ENCODE measurements around the gene TREML2.

DNA sequence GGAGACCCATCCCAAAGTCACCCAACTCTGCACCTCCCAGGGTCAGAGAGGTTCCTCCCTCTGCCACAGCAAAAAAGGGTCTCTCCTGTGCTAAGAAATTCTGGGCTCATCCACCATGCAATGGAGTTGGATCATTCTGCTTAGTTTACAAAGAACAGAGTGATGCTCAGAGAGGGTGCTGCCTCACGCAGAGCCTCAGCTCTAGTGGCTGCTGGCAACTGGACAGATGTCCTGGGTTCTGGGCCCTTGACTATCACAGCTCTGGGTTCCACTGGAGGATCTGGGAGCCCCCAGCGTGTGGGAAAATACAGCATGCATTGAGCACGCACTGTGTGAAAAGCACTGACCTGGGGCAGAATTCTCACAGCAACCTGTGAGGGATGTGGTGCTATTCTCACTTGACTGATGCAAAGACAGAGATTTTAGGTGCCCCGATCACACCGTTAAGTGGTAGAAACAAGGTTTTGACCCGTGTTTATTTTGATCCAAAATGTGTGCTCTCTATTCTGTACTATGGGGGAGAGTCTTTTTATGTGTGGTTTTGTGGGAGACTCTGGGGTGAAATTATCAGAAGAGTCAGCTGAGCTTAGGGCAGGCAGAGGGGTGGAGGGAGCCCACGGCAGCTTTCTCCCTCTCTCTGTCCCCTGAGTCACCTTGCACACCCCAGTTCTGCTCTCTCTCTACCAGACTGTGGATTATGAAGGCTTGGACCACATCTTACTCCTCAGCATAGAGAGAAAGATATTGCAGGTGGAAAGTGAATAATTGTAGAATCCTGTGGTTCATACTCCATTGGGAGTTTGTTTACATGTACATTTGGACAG is 47.1 kb upstream of the TREML2 start:
- TF ChIP-seq RAD21 (IDR thresholded peaks at IDR 0.05 in 1 of 2, conservative IDR thresholded peaks at IDR 0.05 in 1 of 2; ENCODE audit: low read depth in 2 of 2, low read length in 2 of 2) (no peak), NANOG (IDR thresholded peaks at IDR 0.05; ENCODE audit: insufficient read depth, low read depth, low read length, poor library complexity, severe bottlenecking) (no peak), BACH1 (IDR thresholded peaks at IDR 0.05; ENCODE audit: low read length) (no peak), CREB1 (IDR thresholded peaks at IDR 0.05) (no peak), RXRA (IDR thresholded peaks at IDR 0.05; ENCODE audit: insufficient read depth, low read depth, low read length) (no peak), EP300 (IDR thresholded peaks at IDR 0.05; ENCODE audit: borderline replicate concordance in 1 of 2, low read depth in 2 of 2, low read length in 2 of 2) (no peak), JUN (IDR thresholded peaks at IDR 0.05; ENCODE audit: low read depth, low read length) (no peak), POLR2AphosphoS5 (IDR thresholded peaks at IDR 0.05; ENCODE audit: low read depth, low read length) (no peak), TCF12 (IDR thresholded peaks at IDR 0.05; ENCODE audit: low read depth, low read length) (no peak), POU5F1 (IDR thresholded peaks at IDR 0.05; ENCODE audit: low read depth, low read length) (no peak), POLR2A (IDR thresholded peaks at IDR 0.05; ENCODE audit: control extremely low read depth in 1 of 2, low read depth in 2 of 2, low read length in 2 of 2) (no peak), USF2 (IDR thresholded peaks at IDR 0.05; ENCODE audit: low read length) (no peak), GTF2F1 (IDR thresholded peaks at IDR 0.05; ENCODE audit: borderline replicate concordance, low read depth, low read length) (no peak)
- TF ChIP-seq, protein P1, sequence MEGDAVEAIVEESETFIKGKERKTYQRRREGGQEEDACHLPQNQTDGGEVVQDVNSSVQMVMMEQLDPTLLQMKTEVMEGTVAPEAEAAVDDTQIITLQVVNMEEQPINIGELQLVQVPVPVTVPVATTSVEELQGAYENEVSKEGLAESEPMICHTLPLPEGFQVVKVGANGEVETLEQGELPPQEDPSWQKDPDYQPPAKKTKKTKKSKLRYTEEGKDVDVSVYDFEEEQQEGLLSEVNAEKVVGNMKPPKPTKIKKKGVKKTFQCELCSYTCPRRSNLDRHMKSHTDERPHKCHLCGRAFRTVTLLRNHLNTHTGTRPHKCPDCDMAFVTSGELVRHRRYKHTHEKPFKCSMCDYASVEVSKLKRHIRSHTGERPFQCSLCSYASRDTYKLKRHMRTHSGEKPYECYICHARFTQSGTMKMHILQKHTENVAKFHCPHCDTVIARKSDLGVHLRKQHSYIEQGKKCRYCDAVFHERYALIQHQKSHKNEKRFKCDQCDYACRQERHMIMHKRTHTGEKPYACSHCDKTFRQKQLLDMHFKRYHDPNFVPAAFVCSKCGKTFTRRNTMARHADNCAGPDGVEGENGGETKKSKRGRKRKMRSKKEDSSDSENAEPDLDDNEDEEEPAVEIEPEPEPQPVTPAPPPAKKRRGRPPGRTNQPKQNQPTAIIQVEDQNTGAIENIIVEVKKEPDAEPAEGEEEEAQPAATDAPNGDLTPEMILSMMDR (IDR thresholded peaks at IDR 0.05; ENCODE audit: control extremely low read depth in 1 of 3, insufficient read depth in 1 of 3, low read depth in 1 of 3, low read length in 3 of 3): no peak
